ENCODE data around the gene HNRNPA0. TPM values are rescaled to one million over a fixed set of nuclear protein-coding genes. Genes with fewer than 3 reads are reported as not detected.

HNRNPA0 gene
- total RNA-seq (2022; extraction: Qiagen RNA extraction), result 49.0 to 51.3 TPM (median 50.4 TPM) in 5 replicates

DNA sequence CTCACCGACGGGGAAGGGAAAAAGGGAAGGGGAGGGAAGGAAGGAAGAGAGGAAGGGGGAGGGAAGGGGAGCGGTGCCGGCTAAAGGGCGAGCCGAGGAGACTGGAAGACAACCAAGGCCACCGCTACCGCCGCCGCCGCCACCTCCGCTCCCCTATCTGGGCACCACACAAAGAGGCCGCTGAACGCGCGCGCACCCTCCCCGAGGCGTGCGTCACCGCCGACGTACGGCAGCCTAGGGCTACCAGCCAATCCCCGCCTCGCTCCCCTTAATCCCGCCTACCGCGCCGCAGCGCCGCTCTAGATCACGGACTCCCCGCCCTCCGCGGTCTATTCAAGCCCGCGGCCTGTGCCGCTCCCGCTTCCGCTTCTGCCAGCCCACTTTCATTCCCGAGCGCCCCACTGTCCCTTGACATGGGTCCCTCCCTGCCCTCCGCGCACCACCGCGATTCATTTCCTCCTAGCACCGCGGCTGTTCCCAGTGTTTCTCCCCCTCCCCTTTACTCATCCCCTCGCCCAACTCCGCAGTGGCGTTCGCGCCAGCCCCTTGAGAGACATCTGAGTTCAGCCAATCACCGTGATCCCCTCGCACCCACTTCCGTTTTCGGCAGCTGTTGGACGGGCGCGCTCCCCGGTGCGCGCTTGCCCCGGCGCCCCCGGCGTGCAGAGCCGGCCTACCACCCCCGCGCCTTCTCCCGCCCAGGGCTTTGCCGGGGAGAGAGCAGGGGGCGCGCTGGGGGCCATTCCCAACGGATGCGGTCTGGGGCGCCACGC lies at the start of gene HNRNPA0:
TSS of gene HNRNPA0 (minus strand) at position 176 of the 773 bp plus-strand sequence. CDS start 297 bp downstream, outside the sequence.

DNA sequence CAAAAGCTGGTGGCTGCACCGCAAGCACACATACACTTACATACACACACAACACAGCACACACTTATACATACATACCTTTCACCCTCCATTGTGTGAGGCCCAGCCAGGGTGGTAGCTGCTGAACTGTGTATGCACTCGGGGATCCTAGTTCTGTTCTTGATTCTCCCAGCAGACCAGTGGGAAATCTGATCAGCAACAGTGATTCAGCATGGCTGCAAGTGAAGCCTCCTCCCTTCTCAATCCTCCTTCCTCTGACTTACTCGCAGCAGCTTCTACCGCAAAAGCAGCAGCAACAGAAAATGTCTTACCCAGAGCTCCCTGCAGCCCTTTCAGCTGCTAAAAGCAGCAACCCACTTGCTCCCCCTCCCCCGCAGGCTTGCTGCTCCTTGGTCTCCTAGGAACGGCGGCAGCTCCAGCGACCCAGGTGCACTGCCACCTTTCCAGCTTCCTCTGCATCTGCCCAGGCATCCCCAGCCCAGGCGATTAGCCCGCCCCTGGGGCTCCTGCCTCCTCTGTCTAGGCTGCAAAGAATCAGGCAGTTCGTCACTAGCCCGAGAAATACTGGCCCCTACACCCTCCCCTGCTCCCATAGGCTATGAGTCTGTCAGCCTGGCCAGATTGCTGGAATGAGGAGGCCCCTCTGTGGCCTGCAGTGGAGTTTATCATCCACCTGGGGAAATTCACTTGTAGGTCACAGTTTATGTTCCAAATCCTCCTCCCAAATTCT lies 18.4 kb downstream of the HNRNPA0 start, which contains the start of gene KLHL3:
TSS of gene KLHL3 (minus strand) at position 535 of the 730 bp plus-strand sequence. CDS start at position 92, 443 bp downstream.

Other genes with a start within 250 kb of the HNRNPA0 start
- gene KLHL3, start 18.3 kb downstream of the HNRNPA0 start, total RNA-seq (2022; extraction: Qiagen RNA extraction), result 0.11 to 0.44 TPM (median 0.18 TPM) in 5 replicates
- gene MYOT, start 113.5 kb upstream of the HNRNPA0 start, total RNA-seq (2022; extraction: Qiagen RNA extraction), result 0.12 to 0.30 TPM (median 0.25 TPM) in 3 of 5 replicates, not detected in the others
- 0.12 TPM in 1 of 5 replicates, not detected in the others for gene PKD2L2, start 135.1 kb upstream of the HNRNPA0 start, total RNA-seq (2022; extraction: Qiagen RNA extraction)